ENCODE measurements around the gene VWA5B1. TPM values are rescaled to one million over a fixed set of nuclear protein-coding genes. Genes with fewer than 3 reads are reported as not detected.

Gene VWA5B1
- total and polyA plus RNA-seq, 2 experiments from 2014 or later, result 0.16 to 1.0 TPM

DNA sequence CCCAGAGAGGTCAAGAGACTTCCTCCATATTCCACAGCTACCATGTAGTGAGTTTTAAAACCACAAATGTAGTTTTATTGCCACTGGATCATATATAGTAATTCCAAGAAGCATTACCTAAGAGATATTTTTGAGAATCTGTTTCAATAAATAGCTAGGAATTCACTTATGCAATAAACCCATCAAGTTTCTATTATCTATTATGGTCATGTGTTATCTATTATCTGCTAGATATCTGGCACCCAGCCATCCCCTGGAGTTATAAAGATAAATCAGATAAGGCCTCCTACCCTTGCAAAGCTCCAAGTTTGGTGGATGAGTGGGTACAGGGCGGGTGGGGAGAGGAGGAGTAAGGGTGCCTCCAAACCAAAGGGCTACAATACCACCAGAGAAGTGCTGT lies 10.3 kb upstream of the VWA5B1 start:
- no peak overlapping the region for H3K27ac Mint-ChIP-seq
- H3F3A ChIP-seq (replicated peaks; ENCODE audit: low read depth), result no peaks in the 10 kb centered on the region
- no peak overlapping the region for H3K27ac ChIP-seq (ENCODE audit: low read depth)
- H3K36me3 Mint-ChIP-seq (ENCODE audit: low read depth), result peaks cover 3% of the 10 kb centered on the region; the same call in 1 of the 3 replicates
- no peak overlapping the region for H3K4me2 ChIP-seq
- no peaks in the 10 kb centered on the region for H3K27me3 ChIP-seq (ENCODE audit: insufficient read depth)
- peaks cover 14% of the 10 kb centered on the region for H3K4me1 ChIP-seq (ENCODE audit: insufficient read depth)
- H3K79me2 ChIP-seq (replicated peaks; ENCODE audit: insufficient read depth), result no peaks in the 10 kb centered on the region
- DNase-seq (ENCODE audit: low spot score) (no peak), ATAC-seq (no peak)
- H3K4me3 ChIP-seq, result no peak overlapping the region
- peaks cover 3% of the 10 kb centered on the region; the same call in 1 of the 2 replicates for H3K9me2 ChIP-seq (ENCODE audit: insufficient read depth)
- peaks cover 34% of the 10 kb centered on the region for H3K4me1 Mint-ChIP-seq
- H4K20me1 ChIP-seq (replicated peaks; ENCODE audit: insufficient read depth), result no peaks in the 10 kb centered on the region
- no peak overlapping the region for H3K4me3 Mint-ChIP-seq
- H3K27me3 Mint-ChIP-seq (ENCODE audit: insufficient read depth, low read depth, poor library complexity), result peaks cover 13% of the 10 kb centered on the region
- TF ChIP-seq POLR2AphosphoS5 (IDR thresholded peaks at IDR 0.05; ENCODE audit: low read depth) (no peak), JUNB (IDR thresholded peaks at IDR 0.05; ENCODE audit: unreplicated experiment) (no peak), CREB1 (CRISPR knock-in tag; IDR thresholded peaks at IDR 0.05; ENCODE audit: low read depth) (no peak), NANOG (IDR thresholded peaks at IDR 0.05; ENCODE audit: borderline replicate concordance) (no peak), ZNF331 (CRISPR knock-in tag; IDR thresholded peaks at IDR 0.05; ENCODE audit: low read depth) (no peak), EZH2phosphoT487 (IDR thresholded peaks at IDR 0.05; ENCODE audit: unreplicated experiment) (no peak), STAT1 (IDR thresholded peaks at IDR 0.05; ENCODE audit: unreplicated experiment) (no peak), EZH2 (IDR thresholded peaks at IDR 0.05; ENCODE audit: low read depth, unreplicated experiment) (no peak), ZNF114 (CRISPR knock-in tag; IDR thresholded peaks at IDR 0.05) (no peak)
- TF ChIP-seq, protein P1, sequence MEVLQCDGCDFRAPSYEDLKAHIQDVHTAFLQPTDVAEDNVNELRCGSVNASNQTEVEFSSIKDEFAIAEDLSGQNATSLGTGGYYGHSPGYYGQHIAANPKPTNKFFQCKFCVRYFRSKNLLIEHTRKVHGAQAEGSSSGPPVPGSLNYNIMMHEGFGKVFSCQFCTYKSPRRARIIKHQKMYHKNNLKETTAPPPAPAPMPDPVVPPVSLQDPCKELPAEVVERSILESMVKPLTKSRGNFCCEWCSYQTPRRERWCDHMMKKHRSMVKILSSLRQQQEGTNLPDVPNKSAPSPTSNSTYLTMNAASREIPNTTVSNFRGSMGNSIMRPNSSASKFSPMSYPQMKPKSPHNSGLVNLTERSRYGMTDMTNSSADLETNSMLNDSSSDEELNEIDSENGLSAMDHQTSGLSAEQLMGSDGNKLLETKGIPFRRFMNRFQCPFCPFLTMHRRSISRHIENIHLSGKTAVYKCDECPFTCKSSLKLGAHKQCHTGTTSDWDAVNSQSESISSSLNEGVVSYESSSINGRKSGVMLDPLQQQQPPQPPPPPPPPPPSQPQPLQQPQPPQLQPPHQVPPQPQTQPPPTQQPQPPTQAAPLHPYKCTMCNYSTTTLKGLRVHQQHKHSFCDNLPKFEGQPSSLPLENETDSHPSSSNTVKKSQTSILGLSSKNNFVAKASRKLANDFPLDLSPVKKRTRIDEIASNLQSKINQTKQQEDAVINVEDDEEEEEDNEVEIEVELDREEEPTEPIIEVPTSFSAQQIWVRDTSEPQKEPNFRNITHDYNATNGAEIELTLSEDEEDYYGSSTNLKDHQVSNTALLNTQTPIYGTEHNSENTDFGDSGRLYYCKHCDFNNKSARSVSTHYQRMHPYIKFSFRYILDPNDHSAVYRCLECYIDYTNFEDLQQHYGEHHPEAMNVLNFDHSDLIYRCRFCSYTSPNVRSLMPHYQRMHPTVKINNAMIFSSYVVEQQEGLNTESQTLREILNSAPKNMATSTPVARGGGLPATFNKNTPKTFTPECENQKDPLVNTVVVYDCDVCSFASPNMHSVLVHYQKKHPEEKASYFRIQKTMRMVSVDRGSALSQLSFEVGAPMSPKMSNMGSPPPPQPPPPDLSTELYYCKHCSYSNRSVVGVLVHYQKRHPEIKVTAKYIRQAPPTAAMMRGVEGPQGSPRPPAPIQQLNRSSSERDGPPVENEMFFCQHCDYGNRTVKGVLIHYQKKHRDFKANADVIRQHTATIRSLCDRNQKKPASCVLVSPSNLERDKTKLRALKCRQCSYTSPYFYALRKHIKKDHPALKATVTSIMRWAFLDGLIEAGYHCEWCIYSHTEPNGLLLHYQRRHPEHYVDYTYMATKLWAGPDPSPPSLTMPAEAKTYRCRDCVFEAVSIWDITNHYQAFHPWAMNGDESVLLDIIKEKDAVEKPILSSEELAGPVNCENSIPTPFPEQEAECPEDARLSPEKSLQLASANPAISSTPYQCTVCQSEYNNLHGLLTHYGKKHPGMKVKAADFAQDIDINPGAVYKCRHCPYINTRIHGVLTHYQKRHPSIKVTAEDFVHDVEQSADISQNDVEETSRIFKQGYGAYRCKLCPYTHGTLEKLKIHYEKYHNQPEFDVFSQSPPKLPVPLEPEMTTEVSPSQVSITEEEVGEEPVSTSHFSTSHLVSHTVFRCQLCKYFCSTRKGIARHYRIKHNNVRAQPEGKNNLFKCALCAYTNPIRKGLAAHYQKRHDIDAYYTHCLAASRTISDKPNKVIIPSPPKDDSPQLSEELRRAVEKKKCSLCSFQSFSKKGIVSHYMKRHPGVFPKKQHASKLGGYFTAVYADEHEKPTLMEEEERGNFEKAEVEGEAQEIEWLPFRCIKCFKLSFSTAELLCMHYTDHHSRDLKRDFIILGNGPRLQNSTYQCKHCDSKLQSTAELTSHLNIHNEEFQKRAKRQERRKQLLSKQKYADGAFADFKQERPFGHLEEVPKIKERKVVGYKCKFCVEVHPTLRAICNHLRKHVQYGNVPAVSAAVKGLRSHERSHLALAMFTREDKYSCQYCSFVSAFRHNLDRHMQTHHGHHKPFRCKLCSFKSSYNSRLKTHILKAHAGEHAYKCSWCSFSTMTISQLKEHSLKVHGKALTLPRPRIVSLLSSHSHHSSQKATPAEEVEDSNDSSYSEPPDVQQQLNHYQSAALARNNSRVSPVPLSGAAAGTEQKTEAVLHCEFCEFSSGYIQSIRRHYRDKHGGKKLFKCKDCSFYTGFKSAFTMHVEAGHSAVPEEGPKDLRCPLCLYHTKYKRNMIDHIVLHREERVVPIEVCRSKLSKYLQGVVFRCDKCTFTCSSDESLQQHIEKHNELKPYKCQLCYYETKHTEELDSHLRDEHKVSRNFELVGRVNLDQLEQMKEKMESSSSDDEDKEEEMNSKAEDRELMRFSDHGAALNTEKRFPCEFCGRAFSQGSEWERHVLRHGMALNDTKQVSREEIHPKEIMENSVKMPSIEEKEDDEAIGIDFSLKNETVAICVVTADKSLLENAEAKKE (CRISPR knock-in tag; IDR thresholded peaks at IDR 0.05), result no peak
- TF ChIP-seq, protein P2, sequence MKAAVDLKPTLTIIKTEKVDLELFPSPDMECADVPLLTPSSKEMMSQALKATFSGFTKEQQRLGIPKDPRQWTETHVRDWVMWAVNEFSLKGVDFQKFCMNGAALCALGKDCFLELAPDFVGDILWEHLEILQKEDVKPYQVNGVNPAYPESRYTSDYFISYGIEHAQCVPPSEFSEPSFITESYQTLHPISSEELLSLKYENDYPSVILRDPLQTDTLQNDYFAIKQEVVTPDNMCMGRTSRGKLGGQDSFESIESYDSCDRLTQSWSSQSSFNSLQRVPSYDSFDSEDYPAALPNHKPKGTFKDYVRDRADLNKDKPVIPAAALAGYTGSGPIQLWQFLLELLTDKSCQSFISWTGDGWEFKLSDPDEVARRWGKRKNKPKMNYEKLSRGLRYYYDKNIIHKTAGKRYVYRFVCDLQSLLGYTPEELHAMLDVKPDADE (IDR thresholded peaks at IDR 0.05), result no peak
- TF ChIP-seq, protein P3, sequence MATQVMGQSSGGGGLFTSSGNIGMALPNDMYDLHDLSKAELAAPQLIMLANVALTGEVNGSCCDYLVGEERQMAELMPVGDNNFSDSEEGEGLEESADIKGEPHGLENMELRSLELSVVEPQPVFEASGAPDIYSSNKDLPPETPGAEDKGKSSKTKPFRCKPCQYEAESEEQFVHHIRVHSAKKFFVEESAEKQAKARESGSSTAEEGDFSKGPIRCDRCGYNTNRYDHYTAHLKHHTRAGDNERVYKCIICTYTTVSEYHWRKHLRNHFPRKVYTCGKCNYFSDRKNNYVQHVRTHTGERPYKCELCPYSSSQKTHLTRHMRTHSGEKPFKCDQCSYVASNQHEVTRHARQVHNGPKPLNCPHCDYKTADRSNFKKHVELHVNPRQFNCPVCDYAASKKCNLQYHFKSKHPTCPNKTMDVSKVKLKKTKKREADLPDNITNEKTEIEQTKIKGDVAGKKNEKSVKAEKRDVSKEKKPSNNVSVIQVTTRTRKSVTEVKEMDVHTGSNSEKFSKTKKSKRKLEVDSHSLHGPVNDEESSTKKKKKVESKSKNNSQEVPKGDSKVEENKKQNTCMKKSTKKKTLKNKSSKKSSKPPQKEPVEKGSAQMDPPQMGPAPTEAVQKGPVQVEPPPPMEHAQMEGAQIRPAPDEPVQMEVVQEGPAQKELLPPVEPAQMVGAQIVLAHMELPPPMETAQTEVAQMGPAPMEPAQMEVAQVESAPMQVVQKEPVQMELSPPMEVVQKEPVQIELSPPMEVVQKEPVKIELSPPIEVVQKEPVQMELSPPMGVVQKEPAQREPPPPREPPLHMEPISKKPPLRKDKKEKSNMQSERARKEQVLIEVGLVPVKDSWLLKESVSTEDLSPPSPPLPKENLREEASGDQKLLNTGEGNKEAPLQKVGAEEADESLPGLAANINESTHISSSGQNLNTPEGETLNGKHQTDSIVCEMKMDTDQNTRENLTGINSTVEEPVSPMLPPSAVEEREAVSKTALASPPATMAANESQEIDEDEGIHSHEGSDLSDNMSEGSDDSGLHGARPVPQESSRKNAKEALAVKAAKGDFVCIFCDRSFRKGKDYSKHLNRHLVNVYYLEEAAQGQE (IDR thresholded peaks at IDR 0.05; ENCODE audit: unreplicated experiment), result no peak
- TF ChIP-seq, protein P4, sequence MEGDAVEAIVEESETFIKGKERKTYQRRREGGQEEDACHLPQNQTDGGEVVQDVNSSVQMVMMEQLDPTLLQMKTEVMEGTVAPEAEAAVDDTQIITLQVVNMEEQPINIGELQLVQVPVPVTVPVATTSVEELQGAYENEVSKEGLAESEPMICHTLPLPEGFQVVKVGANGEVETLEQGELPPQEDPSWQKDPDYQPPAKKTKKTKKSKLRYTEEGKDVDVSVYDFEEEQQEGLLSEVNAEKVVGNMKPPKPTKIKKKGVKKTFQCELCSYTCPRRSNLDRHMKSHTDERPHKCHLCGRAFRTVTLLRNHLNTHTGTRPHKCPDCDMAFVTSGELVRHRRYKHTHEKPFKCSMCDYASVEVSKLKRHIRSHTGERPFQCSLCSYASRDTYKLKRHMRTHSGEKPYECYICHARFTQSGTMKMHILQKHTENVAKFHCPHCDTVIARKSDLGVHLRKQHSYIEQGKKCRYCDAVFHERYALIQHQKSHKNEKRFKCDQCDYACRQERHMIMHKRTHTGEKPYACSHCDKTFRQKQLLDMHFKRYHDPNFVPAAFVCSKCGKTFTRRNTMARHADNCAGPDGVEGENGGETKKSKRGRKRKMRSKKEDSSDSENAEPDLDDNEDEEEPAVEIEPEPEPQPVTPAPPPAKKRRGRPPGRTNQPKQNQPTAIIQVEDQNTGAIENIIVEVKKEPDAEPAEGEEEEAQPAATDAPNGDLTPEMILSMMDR (conservative IDR thresholded peaks at IDR 0.05; ENCODE audit: low read depth in 2 of 2), result no peak
- H3K9me3 Mint-ChIP-seq, result peaks cover 8% of the 10 kb centered on the region
- H3K36me3 ChIP-seq (ENCODE audit: insufficient read depth), result no peaks in the 10 kb centered on the region
- no peak overlapping the region for H2AFZ ChIP-seq

Data from GM23338 (cell line).